GM23338 (cell line): Measurements from ENCODE around the gene GFOD1.

Experiments used
- EZH2 ChIP-seq: fragments of 200-600 bp; sonication (generic); IDR thresholded peaks from one replicate; pipeline ENCODE4 v1.8.0; 2017; ENCODE audit warnings: antibody characterized with exemption, mild to moderate bottlenecking, low read depth; ENCODE audit not compliant: unreplicated experiment
- POLR2AphosphoS5 ChIP-seq: IDR thresholded peaks from 2 replicates; pipeline ENCODE4 v1.6.1; 2016; ENCODE audit warnings: antibody characterized with exemption, low read depth
- TF ChIP-seq, protein P1 (sequence below), 2 experiments: fragments of 200-600 bp in 1 of 2; sonication (generic) in 1 of 2; conservative IDR thresholded peaks; 2 replicates each; pipeline versions ENCODE4 v1.5.1 to v1.6.1; 2016 to 2017; ENCODE audit warnings: antibody characterized with exemption in 2 of 2, low read depth in 2 of 2, mild to moderate bottlenecking in 2 of 2, moderate library complexity in 1 of 2

GRCh38 chr6:13527671-13528056 lies 40.3 kb upstream of the GFOD1 start:
- TF ChIP-seq, protein P1, sequence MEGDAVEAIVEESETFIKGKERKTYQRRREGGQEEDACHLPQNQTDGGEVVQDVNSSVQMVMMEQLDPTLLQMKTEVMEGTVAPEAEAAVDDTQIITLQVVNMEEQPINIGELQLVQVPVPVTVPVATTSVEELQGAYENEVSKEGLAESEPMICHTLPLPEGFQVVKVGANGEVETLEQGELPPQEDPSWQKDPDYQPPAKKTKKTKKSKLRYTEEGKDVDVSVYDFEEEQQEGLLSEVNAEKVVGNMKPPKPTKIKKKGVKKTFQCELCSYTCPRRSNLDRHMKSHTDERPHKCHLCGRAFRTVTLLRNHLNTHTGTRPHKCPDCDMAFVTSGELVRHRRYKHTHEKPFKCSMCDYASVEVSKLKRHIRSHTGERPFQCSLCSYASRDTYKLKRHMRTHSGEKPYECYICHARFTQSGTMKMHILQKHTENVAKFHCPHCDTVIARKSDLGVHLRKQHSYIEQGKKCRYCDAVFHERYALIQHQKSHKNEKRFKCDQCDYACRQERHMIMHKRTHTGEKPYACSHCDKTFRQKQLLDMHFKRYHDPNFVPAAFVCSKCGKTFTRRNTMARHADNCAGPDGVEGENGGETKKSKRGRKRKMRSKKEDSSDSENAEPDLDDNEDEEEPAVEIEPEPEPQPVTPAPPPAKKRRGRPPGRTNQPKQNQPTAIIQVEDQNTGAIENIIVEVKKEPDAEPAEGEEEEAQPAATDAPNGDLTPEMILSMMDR (conservative IDR thresholded peaks at IDR 0.05; ENCODE audit: low read depth in 2 of 2): no peak
- TF ChIP-seq EZH2 (no peak), POLR2AphosphoS5 (no peak)
